ENCODE data around the gene RPS16. TPM values are rescaled to one million over a fixed set of nuclear protein-coding genes. Genes with fewer than 3 reads are reported as not detected.
A peak's percentile ranks its signal among the peaks of the same experiment; 100 is the strongest.

Gene RPS16
- total RNA-seq, 6 experiments from 2014 or later: 448 to 643 (median 568) TPM

DNA sequence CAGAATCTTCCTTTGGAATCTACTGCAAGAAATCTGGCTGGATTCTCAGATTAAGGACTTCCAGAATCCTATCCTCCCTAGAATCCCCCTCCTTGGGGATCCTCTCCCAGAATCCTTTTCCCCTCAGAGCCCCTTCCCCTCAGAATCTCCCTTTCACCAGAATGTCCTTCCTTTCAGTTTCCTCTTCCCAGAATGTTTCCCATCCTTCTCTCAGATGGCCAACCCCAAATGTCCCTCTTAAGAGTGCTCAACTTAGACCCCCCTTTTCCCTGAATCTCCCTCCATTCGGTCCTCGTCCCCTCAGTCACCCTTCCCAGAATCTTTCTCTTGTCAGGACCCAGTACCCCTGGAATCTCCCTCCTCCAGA is 584 bp upstream of the RPS16 start:
- WGBS (ENCODE audit: insufficient coverage, low coverage, low lambda C conversion rate, missing lambda C conversion rate): 3% methylated on average over 2 of the region's 2 CpGs
- peaks cover 0 to 17% (median 4%) of the 10 kb centered on the region in 4 donors for H3K4me1 ChIP-seq
- no peak for ATAC-seq
- peak overlapping the region; percentile 36 to 53 (median 49) for H3K27ac ChIP-seq
- DNase-seq: no peak
- peak overlapping the region; percentile 92 to 98 (median 95) for H3K4me3 ChIP-seq
- H3K27me3 ChIP-seq: no peaks in the 10 kb centered on the region
- H3K9me3 ChIP-seq: no peaks in the 10 kb centered on the region
- intact Hi-C loops (cut with DNase I): loop anchor here in 1 of 2 donors (10.0 kb wide), 1 partner anchor 98 kb away; the partner anchor contains the start of gene EID2B
- H3K36me3 ChIP-seq: peaks cover 0 to 31% (median 19%) of the 10 kb centered on the region in 4 donors
- no peak for TF ChIP-seq POLR2A (IDR thresholded peaks at IDR 0.05)

DNA sequence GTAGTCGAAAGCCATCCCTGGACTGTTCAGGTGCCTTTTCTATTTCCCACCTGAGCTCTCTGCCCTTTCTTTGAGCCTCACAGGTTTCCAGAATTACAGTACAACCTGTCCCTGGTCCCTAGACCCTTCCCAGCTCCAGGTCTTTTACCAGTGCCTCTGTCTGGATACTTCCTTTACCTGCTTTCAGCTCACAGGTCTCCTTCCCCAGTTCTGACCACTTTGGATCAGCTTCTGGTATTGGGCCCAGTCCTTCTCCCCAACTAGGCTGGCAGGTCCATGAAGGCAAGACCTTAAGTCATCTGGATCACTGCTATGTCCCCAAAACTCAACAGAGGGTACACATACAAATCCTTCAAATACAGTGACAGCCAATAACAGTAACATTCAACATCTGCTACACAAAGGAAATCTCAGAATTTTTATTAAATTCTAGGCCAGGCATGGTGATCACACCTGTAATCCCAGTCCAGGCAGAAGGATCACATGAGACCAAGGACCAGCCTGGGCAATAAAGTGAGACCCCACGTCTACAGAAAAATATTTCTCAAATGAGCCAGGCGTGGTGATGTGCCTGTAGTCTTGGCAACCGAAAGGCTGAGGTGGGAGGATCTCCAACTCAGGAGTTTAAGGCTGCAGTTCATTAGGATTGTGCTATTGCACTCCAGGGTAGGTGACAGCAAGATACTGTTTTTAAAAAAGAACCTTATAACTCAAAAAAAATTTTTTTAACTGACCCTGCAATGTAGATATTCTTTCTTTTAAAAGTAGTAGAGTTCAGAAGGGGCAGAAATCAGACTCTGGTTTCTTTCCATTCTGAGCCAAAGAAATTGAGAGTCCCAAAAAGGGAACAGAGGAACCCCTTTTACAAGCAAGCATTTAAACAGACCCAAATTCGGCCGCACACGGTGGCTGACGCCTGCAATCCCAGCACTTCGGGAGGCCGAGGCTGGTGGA is 1.3 kb downstream of the RPS16 start:
- Histone ChIP-seq H3K4me3 (peak overlapping the region; percentile 92 to 98 (median 95)), H3K27me3 (no peaks in the 10 kb centered on the region), H3K36me3 (peaks cover 0 to 31% (median 19%) of the 10 kb centered on the region in 4 donors), H3K4me1 (peaks cover 0 to 17% (median 4%) of the 10 kb centered on the region in 4 donors), H3K9me3 (no peaks in the 10 kb centered on the region), H3K27ac (no peak overlapping the region)
- no peak for TF ChIP-seq POLR2A (IDR thresholded peaks at IDR 0.05)
- TF ChIP-seq, protein P1, sequence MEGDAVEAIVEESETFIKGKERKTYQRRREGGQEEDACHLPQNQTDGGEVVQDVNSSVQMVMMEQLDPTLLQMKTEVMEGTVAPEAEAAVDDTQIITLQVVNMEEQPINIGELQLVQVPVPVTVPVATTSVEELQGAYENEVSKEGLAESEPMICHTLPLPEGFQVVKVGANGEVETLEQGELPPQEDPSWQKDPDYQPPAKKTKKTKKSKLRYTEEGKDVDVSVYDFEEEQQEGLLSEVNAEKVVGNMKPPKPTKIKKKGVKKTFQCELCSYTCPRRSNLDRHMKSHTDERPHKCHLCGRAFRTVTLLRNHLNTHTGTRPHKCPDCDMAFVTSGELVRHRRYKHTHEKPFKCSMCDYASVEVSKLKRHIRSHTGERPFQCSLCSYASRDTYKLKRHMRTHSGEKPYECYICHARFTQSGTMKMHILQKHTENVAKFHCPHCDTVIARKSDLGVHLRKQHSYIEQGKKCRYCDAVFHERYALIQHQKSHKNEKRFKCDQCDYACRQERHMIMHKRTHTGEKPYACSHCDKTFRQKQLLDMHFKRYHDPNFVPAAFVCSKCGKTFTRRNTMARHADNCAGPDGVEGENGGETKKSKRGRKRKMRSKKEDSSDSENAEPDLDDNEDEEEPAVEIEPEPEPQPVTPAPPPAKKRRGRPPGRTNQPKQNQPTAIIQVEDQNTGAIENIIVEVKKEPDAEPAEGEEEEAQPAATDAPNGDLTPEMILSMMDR (IDR thresholded peaks at IDR 0.05): no peak
- 28% methylated on average over 7 of the region's 10 CpGs for WGBS (ENCODE audit: insufficient coverage, low coverage, low lambda C conversion rate, missing lambda C conversion rate)
- intact Hi-C loops (cut with DNase I): loop anchor here in 1 of 2 donors (10.0 kb wide), 1 partner anchor 100 kb away; the partner anchor contains the start of gene EID2B
- DNase-seq: no peak
- ATAC-seq: no peak

DNA sequence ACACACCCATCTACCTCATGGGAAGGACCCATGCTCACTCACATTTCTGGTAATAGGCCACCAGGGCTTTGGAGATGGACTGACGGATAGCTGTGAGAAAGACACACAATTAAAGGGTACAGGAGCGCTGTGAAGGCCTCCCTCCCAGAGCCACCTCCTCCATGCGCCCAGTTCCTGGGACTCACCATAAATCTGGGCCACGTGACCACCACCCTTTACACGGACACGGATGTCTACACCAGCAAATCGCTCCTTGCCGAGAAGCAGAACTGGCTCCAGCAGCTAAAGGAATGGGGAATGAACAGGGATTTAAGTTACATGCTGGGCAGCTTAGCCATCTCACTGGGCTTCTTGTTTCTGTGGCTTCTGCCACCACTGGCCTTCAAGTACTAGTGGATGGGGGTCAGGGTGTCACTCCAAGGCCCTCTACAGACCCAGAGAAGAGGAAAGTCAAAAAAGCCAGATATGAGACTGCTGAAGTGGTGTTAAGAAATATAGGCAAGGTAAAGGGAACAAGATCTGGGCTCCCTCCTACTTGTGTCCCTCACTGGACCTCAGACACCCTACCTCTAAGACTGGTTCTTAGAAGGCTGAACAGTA is 2.2 kb downstream of the RPS16 start:
- H3K36me3 ChIP-seq: peaks cover 0 to 31% (median 19%) of the 10 kb centered on the region in 4 donors
- H3K4me1 ChIP-seq: peaks cover 0 to 17% (median 4%) of the 10 kb centered on the region in 4 donors
- no peak for ATAC-seq
- no peak overlapping the region for H3K27ac ChIP-seq
- no peak for TF ChIP-seq POLR2A (IDR thresholded peaks at IDR 0.05)
- TF ChIP-seq, protein P1 (IDR thresholded peaks at IDR 0.05): no peak
- intact Hi-C loops (cut with DNase I): loop anchor here in 1 of 2 donors (10.0 kb wide), 1 partner anchor 101 kb away; the partner anchor contains the start of gene EID2B
- no peaks in the 10 kb centered on the region for H3K9me3 ChIP-seq
- WGBS (ENCODE audit: insufficient coverage, low coverage, low lambda C conversion rate, missing lambda C conversion rate): no CpG with 5 or more reads among the region's 8 CpGs
- no peaks in the 10 kb centered on the region for H3K27me3 ChIP-seq
- no peak for DNase-seq
- H3K4me3 ChIP-seq: no peak overlapping the region

DNA sequence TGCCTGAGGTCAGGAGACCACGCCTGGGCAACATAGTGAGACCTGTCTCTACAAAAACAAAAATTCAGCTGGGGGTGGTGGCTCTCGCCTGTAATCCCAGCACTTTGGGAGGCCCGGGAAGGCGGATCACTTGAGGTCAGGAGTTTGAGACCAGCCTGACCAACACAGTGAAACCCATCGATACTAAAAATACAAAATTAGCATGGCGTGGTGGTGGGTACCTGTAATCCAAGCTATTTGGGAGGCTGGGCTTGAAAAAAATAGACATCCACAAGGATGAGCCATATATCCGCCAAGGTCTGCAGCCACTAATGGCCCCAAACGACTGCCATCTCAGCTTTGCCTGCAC is 3.1 kb downstream of the RPS16 start:
- ATAC-seq: no peak
- no peak for DNase-seq
- intact Hi-C loops (cut with DNase I): loop anchor here in 1 of 2 donors (10.0 kb wide), 1 partner anchor 102 kb away; the partner anchor contains the start of gene EID2B
- H3K36me3 ChIP-seq: peaks cover 0 to 31% (median 19%) of the 10 kb centered on the region in 4 donors
- TF ChIP-seq POLR2A (IDR thresholded peaks at IDR 0.05): no peak
- TF ChIP-seq, protein P1 (IDR thresholded peaks at IDR 0.05): no peak
- no peak overlapping the region for H3K4me3 ChIP-seq
- no peaks in the 10 kb centered on the region for H3K27me3 ChIP-seq
- peaks cover 0 to 17% (median 4%) of the 10 kb centered on the region in 4 donors for H3K4me1 ChIP-seq
- 90% methylated on average over 2 of the region's 8 CpGs for WGBS (ENCODE audit: insufficient coverage, low coverage, low lambda C conversion rate, missing lambda C conversion rate)
- H3K9me3 ChIP-seq: no peaks in the 10 kb centered on the region
- H3K27ac ChIP-seq: no peak overlapping the region

Measured in right lobe of liver (tissue), 6 donors.